Measurements from ENCODE around the gene SP140. TPM values are rescaled to one million over a fixed set of nuclear protein-coding genes. Genes with fewer than 3 reads are reported as not detected.

The SP140 gene
- polyA plus RNA-seq, 3 donors: 2.5 to 7.3 (median 5.9) TPM

DNA sequence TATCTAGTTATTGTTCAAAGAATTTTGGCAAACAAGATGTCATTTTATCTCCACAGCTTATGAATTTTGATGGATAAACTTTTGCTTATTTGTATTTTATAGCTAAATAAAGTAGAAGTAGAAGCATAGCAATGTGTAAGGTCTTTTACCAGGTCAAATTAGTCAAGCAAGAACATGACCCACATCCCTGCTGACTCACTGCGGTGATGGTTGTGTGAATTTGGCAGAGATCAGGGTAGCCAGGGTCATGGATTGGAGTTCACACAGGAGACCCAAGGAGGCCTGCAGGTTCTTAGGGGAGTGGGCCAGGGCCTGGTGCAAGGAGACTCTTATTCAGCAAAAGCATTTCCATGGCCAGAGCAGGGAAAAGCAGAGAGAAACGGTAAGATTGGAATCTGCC lies 18.7 kb downstream of the SP140 start:
- no peak for DNase-seq
- Mint-ChIP-seq H3K27me3 (ENCODE audit: low read depth in 3 of 3) (peaks cover 3 to 10% (median 4%) of the 10 kb centered on the region in 3 donors), H3K4me1 (no peaks in the 10 kb centered on the region), H3K36me3 (peaks cover 0 to 5% of the 10 kb centered on the region in 2 donors), H3K9me3 (peaks cover 0 to 1% (median 0%) of the 10 kb centered on the region in 7 donors), H3K4me3 (no peak overlapping the region), H3K27ac (no peak overlapping the region)
- H4K20me1 ChIP-seq (ENCODE audit: insufficient read depth, low read length): no peaks in the 10 kb centered on the region
- no peak overlapping the region for H3K4me3 ChIP-seq (replicated peaks in 1 of 3; ENCODE audit: low read depth in 2 of 3, low read length in 3 of 3)
- no peak overlapping the region for H2AFZ ChIP-seq (ENCODE audit: insufficient read depth, low read depth, low read length, poor library complexity, severe bottlenecking)
- intact Hi-C loops (cut with micrococcal nuclease): no loop called here
- H3K4me2 ChIP-seq (replicated peaks; ENCODE audit: extremely low read depth, low read length, poor library complexity, severe bottlenecking): no peak overlapping the region
- H3K9ac ChIP-seq (ENCODE audit: insufficient read depth, low read length, poor library complexity, severe bottlenecking): no peak overlapping the region
- H3K4me1 ChIP-seq (ENCODE audit: control insufficient read depth in 1 of 2, insufficient read depth in 2 of 2, low read length in 2 of 2): peaks cover 17 to 27% of the 10 kb centered on the region in 2 donors
- no peaks in the 10 kb centered on the region for H3K9me3 ChIP-seq (replicated peaks in 1 of 2; ENCODE audit: control insufficient read depth in 1 of 2, insufficient read depth in 1 of 2, low read length in 2 of 2)
- WGBS (ENCODE audit: insufficient coverage): 100% methylated on average over 1 of the region's 2 CpGs
- peaks cover 2 to 3% of the 10 kb centered on the region in 2 donors for H3K27me3 ChIP-seq (ENCODE audit: control insufficient read depth in 2 of 2, insufficient read depth in 2 of 2, low read length in 2 of 2)
- no peaks in the 10 kb centered on the region for H3K36me3 ChIP-seq (replicated peaks in 1 of 2; ENCODE audit: control insufficient read depth in 1 of 2, insufficient read depth in 2 of 2, low read length in 2 of 2)
- no peaks in the 10 kb centered on the region for H3K79me2 ChIP-seq (ENCODE audit: insufficient read depth, low read length)
- TF ChIP-seq, protein P1, sequence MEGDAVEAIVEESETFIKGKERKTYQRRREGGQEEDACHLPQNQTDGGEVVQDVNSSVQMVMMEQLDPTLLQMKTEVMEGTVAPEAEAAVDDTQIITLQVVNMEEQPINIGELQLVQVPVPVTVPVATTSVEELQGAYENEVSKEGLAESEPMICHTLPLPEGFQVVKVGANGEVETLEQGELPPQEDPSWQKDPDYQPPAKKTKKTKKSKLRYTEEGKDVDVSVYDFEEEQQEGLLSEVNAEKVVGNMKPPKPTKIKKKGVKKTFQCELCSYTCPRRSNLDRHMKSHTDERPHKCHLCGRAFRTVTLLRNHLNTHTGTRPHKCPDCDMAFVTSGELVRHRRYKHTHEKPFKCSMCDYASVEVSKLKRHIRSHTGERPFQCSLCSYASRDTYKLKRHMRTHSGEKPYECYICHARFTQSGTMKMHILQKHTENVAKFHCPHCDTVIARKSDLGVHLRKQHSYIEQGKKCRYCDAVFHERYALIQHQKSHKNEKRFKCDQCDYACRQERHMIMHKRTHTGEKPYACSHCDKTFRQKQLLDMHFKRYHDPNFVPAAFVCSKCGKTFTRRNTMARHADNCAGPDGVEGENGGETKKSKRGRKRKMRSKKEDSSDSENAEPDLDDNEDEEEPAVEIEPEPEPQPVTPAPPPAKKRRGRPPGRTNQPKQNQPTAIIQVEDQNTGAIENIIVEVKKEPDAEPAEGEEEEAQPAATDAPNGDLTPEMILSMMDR (IDR thresholded peaks at IDR 0.05): no peak
- H3K27ac ChIP-seq (ENCODE audit: low read depth in 1 of 2, low read length in 2 of 2): no peak overlapping the region

- Histone ChIP-seq H3K79me2 (ENCODE audit: insufficient read depth, low read length) (no peaks in the 10 kb centered on the region), H3K27me3 (ENCODE audit: control insufficient read depth in 2 of 2, insufficient read depth in 2 of 2, low read length in 2 of 2) (peaks cover 2 to 3% of the 10 kb centered on the region in 2 donors), H4K20me1 (ENCODE audit: insufficient read depth, low read length) (no peaks in the 10 kb centered on the region), H2AFZ (ENCODE audit: insufficient read depth, low read depth, low read length, poor library complexity, severe bottlenecking) (no peak overlapping the region), H3K27ac (ENCODE audit: low read depth in 1 of 2, low read length in 2 of 2) (no peak overlapping the region), H3K4me3 (replicated peaks in 1 of 3; ENCODE audit: low read depth in 2 of 3, low read length in 3 of 3) (no peak overlapping the region), H3K9ac (ENCODE audit: insufficient read depth, low read length, poor library complexity, severe bottlenecking) (no peak overlapping the region), H3K4me2 (replicated peaks; ENCODE audit: extremely low read depth, low read length, poor library complexity, severe bottlenecking) (peak overlapping the region; percentile 15), H3K36me3 (replicated peaks in 1 of 2; ENCODE audit: control insufficient read depth in 1 of 2, insufficient read depth in 2 of 2, low read length in 2 of 2) (no peaks in the 10 kb centered on the region), H3K4me1 (ENCODE audit: control insufficient read depth in 1 of 2, insufficient read depth in 2 of 2, low read length in 2 of 2) (peaks cover 17 to 27% of the 10 kb centered on the region in 2 donors), H3K9me3 (replicated peaks in 1 of 2; ENCODE audit: control insufficient read depth in 1 of 2, insufficient read depth in 1 of 2, low read length in 2 of 2) (no peaks in the 10 kb centered on the region)
- TF ChIP-seq, protein P1 (IDR thresholded peaks at IDR 0.05): no peak
- 0% methylated on average over 1 of the region's 3 CpGs for WGBS (ENCODE audit: insufficient coverage)
- Mint-ChIP-seq H3K27ac (no peak overlapping the region), H3K9me3 (peaks cover 0 to 1% (median 0%) of the 10 kb centered on the region in 7 donors), H3K4me1 (no peaks in the 10 kb centered on the region), H3K4me3 (no peak overlapping the region), H3K27me3 (ENCODE audit: low read depth in 3 of 3) (peaks cover 3 to 10% (median 4%) of the 10 kb centered on the region in 3 donors), H3K36me3 (peaks cover 0 to 6% of the 10 kb centered on the region in 2 donors)
- peak in 2 of 3 donors; percentile 42 to 52 for DNase-seq
- intact Hi-C loops (cut with micrococcal nuclease): no loop called here
Measured at GRCh38 chr2:230246206-230246605, 20.7 kb downstream of the SP140 start.
